Measurements from ENCODE around the gene NOL4L.

The NOL4L gene

GRCh38 chr20:32477594-32478512 is 107.3 kb downstream of the NOL4L start:
- Histone ChIP-seq H3K9ac (ENCODE audit: low read depth, low read length) (no peak overlapping the region), H3K36me3 (ENCODE audit: control insufficient read depth, insufficient read depth, low read length) (peaks cover 7% of the 10 kb centered on the region; the same call in 1 of the 2 replicates), H3K4me1 (ENCODE audit: control insufficient read depth, insufficient read depth, low read length) (peaks cover 59% of the 10 kb centered on the region), H3K4me3 (ENCODE audit: low read depth, low read length) (no peak overlapping the region), H3K27ac (ENCODE audit: low read depth, low read length) (no peak overlapping the region), H3K27me3 (ENCODE audit: control insufficient read depth, insufficient read depth, low read length) (no peaks in the 10 kb centered on the region), H3K9me3 (ENCODE audit: control insufficient read depth, insufficient read depth, low read length) (no peaks in the 10 kb centered on the region)

GRCh38 chr20:32476684-32477593 is 108.2 kb downstream of the NOL4L start:
- Histone ChIP-seq H3K4me3 (ENCODE audit: low read depth, low read length) (no peak overlapping the region), H3K9ac (ENCODE audit: low read depth, low read length) (no peak overlapping the region; the same call in 1 of the 2 replicates), H3K36me3 (ENCODE audit: control insufficient read depth, insufficient read depth, low read length) (peaks cover 10% of the 10 kb centered on the region; the same call in 1 of the 2 replicates), H3K4me1 (ENCODE audit: control insufficient read depth, insufficient read depth, low read length) (peaks cover 58% of the 10 kb centered on the region), H3K27ac (ENCODE audit: low read depth, low read length) (no peak overlapping the region), H3K9me3 (ENCODE audit: control insufficient read depth, insufficient read depth, low read length) (no peaks in the 10 kb centered on the region), H3K27me3 (ENCODE audit: control insufficient read depth, insufficient read depth, low read length) (no peaks in the 10 kb centered on the region)

- Histone ChIP-seq H3K27ac (ENCODE audit: low read depth, low read length) (peak overlapping the region; percentile 83), H3K4me1 (ENCODE audit: control insufficient read depth, insufficient read depth, low read length) (peaks cover 45% of the 10 kb centered on the region), H3K9me3 (ENCODE audit: control insufficient read depth, insufficient read depth, low read length) (no peaks in the 10 kb centered on the region), H3K27me3 (ENCODE audit: control insufficient read depth, insufficient read depth, low read length) (no peaks in the 10 kb centered on the region), H3K9ac (ENCODE audit: low read depth, low read length) (peak overlapping the region; percentile 45; the same call in 1 of the 2 replicates), H3K4me3 (ENCODE audit: low read depth, low read length) (peak overlapping the region; percentile 43), H3K36me3 (ENCODE audit: control insufficient read depth, insufficient read depth, low read length) (peaks cover 17% of the 10 kb centered on the region)
Measured at GRCh38 chr20:32474967-32475811, 109.9 kb downstream of the NOL4L start.

- H3K27ac ChIP-seq (ENCODE audit: low read depth, low read length) = peak overlapping the region; percentile 83
- peaks cover 17% of the 10 kb centered on the region for H3K36me3 ChIP-seq (ENCODE audit: control insufficient read depth, insufficient read depth, low read length)
Measured at GRCh38 chr20:32474717-32474966, 110.5 kb downstream of the NOL4L start.

GRCh38 chr20:32474009-32474716 is 111.0 kb downstream of the NOL4L start:
- peaks cover 45% of the 10 kb centered on the region for H3K4me1 ChIP-seq (ENCODE audit: control insufficient read depth, insufficient read depth, low read length)
- no peak overlapping the region for H3K4me3 ChIP-seq (ENCODE audit: low read depth, low read length)
- peaks cover 17% of the 10 kb centered on the region for H3K36me3 ChIP-seq (ENCODE audit: control insufficient read depth, insufficient read depth, low read length)
- H3K27ac ChIP-seq (ENCODE audit: low read depth, low read length) = peak overlapping the region; percentile 83
- no peaks in the 10 kb centered on the region for H3K9me3 ChIP-seq (ENCODE audit: control insufficient read depth, insufficient read depth, low read length)
- H3K9ac ChIP-seq (ENCODE audit: low read depth, low read length) = no peak overlapping the region
- H3K27me3 ChIP-seq (ENCODE audit: control insufficient read depth, insufficient read depth, low read length) = no peaks in the 10 kb centered on the region

More at GRCh38 chr20:32474717-32474966, 110.5 kb downstream of the NOL4L start:
- Histone ChIP-seq H3K27me3 (ENCODE audit: control insufficient read depth, insufficient read depth, low read length) (no peaks in the 10 kb centered on the region), H3K9me3 (ENCODE audit: control insufficient read depth, insufficient read depth, low read length) (no peaks in the 10 kb centered on the region), H3K9ac (ENCODE audit: low read depth, low read length) (peak overlapping the region; percentile 45; the same call in 1 of the 2 replicates), H3K4me3 (ENCODE audit: low read depth, low read length) (no peak overlapping the region), H3K4me1 (ENCODE audit: control insufficient read depth, insufficient read depth, low read length) (peaks cover 45% of the 10 kb centered on the region)

GRCh38 chr20:32473231-32474008 is 111.7 kb downstream of the NOL4L start:
- peaks cover 45% of the 10 kb centered on the region for H3K4me1 ChIP-seq (ENCODE audit: control insufficient read depth, insufficient read depth, low read length)
- no peaks in the 10 kb centered on the region for H3K9me3 ChIP-seq (ENCODE audit: control insufficient read depth, insufficient read depth, low read length)
- H3K9ac ChIP-seq (ENCODE audit: low read depth, low read length) = no peak overlapping the region
- no peaks in the 10 kb centered on the region for H3K27me3 ChIP-seq (ENCODE audit: control insufficient read depth, insufficient read depth, low read length)
- peak overlapping the region; percentile 44 for H3K27ac ChIP-seq (ENCODE audit: low read depth, low read length)
- H3K4me3 ChIP-seq (ENCODE audit: low read depth, low read length) = no peak overlapping the region
- peaks cover 17% of the 10 kb centered on the region for H3K36me3 ChIP-seq (ENCODE audit: control insufficient read depth, insufficient read depth, low read length)

- Histone ChIP-seq H3K27me3 (ENCODE audit: control insufficient read depth, insufficient read depth, low read length) (no peaks in the 10 kb centered on the region), H3K4me3 (ENCODE audit: low read depth, low read length) (no peak overlapping the region), H3K9me3 (ENCODE audit: control insufficient read depth, insufficient read depth, low read length) (no peaks in the 10 kb centered on the region), H3K27ac (ENCODE audit: low read depth, low read length) (no peak overlapping the region), H3K36me3 (ENCODE audit: control insufficient read depth, insufficient read depth, low read length) (peaks cover 17% of the 10 kb centered on the region), H3K9ac (ENCODE audit: low read depth, low read length) (no peak overlapping the region), H3K4me1 (ENCODE audit: control insufficient read depth, insufficient read depth, low read length) (peaks cover 45% of the 10 kb centered on the region)
Measured at GRCh38 chr20:32472581-32473207, 112.4 kb downstream of the NOL4L start.

- Histone ChIP-seq H3K4me3 (ENCODE audit: low read depth, low read length) (no peak overlapping the region), H3K27me3 (ENCODE audit: control insufficient read depth, insufficient read depth, low read length) (no peaks in the 10 kb centered on the region), H3K4me1 (ENCODE audit: control insufficient read depth, insufficient read depth, low read length) (peaks cover 30% of the 10 kb centered on the region), H3K36me3 (ENCODE audit: control insufficient read depth, insufficient read depth, low read length) (peaks cover 17% of the 10 kb centered on the region), H3K9ac (ENCODE audit: low read depth, low read length) (no peak overlapping the region), H3K9me3 (ENCODE audit: control insufficient read depth, insufficient read depth, low read length) (no peaks in the 10 kb centered on the region), H3K27ac (ENCODE audit: low read depth, low read length) (no peak overlapping the region)
Measured at GRCh38 chr20:32470940-32471339, 114.2 kb downstream of the NOL4L start.

- peak overlapping the region; percentile 57 for H3K27ac ChIP-seq (ENCODE audit: low read depth, low read length)
- peaks cover 23% of the 10 kb centered on the region for H3K4me1 ChIP-seq (ENCODE audit: control insufficient read depth, insufficient read depth, low read length)
- no peaks in the 10 kb centered on the region for H3K27me3 ChIP-seq (ENCODE audit: control insufficient read depth, insufficient read depth, low read length)
- H3K4me3 ChIP-seq (ENCODE audit: low read depth, low read length) = no peak overlapping the region
- H3K9ac ChIP-seq (ENCODE audit: low read depth, low read length) = 0 out of 2 replicates have a peak overlapping the region, but pooled peaks have one; percentile 6
- no peaks in the 10 kb centered on the region for H3K9me3 ChIP-seq (ENCODE audit: control insufficient read depth, insufficient read depth, low read length)
- H3K36me3 ChIP-seq (ENCODE audit: control insufficient read depth, insufficient read depth, low read length) = peaks cover 20% of the 10 kb centered on the region
Measured at GRCh38 chr20:32470025-32470861, 114.9 kb downstream of the NOL4L start.

All from HUES48 (cell line).